Measurements from ENCODE around the gene OR10G7.

The OR10G7 gene, protein sequence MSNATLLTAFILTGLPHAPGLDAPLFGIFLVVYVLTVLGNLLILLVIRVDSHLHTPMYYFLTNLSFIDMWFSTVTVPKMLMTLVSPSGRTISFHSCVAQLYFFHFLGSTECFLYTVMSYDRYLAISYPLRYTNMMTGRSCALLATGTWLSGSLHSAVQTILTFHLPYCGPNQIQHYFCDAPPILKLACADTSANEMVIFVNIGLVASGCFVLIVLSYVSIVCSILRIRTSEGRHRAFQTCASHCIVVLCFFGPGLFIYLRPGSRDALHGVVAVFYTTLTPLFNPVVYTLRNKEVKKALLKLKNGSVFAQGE

DNA sequence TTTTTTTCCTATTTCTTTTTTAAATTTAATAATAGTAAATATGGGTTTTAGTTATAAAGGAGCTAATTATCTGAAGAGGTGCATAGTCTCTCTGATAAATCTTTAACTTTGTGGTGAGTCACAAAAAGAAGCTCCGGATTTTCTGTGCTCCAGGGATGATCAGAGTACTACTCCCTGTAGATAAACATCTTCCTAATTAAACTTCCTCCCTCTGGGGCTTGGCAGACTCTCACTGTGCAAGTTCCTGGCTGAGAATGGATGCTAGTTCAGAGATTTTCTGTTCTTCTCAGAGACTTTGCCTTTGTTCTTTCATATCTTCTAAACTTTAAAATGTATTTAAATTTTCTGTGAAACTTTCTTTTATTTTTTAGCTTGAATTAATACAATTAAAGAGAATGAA, at the start of gene OR10G7:
OR10G7 (minus strand) TSS at position 72 of the 400 bp plus-strand sequence. CDS start 2,324 bp downstream, outside the sequence.
- no peak for DNase-seq (ENCODE audit: low read depth)

GRCh38 chr11:124085997-124086846, 45.1 kb upstream of the OR10G7 start:
- DNase-seq (ENCODE audit: low read depth): no peak

DNA sequence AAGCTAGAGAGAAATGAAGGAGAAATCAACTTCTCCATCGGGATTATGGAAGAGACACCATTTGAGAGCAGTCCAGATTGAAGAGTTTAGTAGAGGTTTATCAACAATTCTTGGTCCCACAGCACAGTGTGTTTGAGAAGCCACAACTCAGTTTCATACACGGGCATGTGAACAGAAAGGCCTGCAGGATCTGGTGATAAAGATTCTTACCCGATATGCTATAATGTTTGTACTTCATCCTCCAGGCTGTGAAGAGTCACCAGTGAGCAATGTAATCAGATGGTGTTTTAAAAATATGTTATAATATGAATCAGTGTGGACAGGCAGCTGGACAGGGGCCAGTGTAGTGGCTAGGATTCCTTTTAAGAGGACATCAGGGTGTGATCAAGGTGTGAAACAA, 44.5 kb upstream of the OR10G7 start:
- DNase-seq (ENCODE audit: low read depth): no peak

GRCh38 chr11:124082371-124082770, 41.2 kb upstream of the OR10G7 start:
- DNase-seq (ENCODE audit: low read depth): no peak

- no peak for DNase-seq (ENCODE audit: low read depth)
Observed at GRCh38 chr11:124081483-124081882, 40.4 kb upstream of the OR10G7 start.

- DNase-seq (ENCODE audit: low read depth): no peak
Observed at GRCh38 chr11:124080327-124081001, 39.3 kb upstream of the OR10G7 start.

DNA sequence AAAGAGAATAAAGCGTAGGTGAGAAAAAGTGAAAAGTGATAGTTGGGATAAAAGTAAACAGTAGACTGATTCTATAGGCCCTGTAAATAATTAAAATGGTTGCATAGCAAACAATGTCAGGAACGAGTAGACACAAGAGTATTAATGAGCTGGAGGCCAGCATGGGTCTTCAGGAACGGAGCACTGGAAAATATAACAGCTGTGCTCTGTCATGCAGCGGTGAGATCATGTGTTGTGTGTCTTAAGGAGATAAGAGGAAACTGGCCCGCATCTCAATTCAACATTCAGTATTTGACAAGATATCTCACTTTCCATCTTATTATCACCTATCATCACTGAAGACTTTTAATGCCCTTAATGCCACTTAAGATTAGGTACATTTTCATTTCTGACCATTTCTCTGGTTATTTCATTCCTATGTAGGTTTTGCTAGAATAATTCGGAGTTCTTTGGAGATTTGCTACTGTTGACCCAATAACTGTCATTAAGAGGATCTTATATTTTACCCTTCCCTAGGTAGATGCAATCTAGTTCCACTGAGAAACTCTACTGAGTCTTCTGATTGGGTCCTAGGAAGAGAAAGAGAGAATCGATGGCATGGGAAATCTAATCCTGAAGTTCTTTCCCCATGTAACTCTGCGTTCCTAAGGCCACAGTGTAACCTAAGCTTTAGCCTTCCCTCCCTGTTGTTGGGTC, 38.7 kb upstream of the OR10G7 start:
- DNase-seq (ENCODE audit: low read depth): no peak

GRCh38 chr11:124078591-124078990, 37.5 kb upstream of the OR10G7 start:
- no peak for DNase-seq (ENCODE audit: low read depth)

- DNase-seq (ENCODE audit: low read depth): no peak
Observed at GRCh38 chr11:124077266-124077665, 36.1 kb upstream of the OR10G7 start.

DNA sequence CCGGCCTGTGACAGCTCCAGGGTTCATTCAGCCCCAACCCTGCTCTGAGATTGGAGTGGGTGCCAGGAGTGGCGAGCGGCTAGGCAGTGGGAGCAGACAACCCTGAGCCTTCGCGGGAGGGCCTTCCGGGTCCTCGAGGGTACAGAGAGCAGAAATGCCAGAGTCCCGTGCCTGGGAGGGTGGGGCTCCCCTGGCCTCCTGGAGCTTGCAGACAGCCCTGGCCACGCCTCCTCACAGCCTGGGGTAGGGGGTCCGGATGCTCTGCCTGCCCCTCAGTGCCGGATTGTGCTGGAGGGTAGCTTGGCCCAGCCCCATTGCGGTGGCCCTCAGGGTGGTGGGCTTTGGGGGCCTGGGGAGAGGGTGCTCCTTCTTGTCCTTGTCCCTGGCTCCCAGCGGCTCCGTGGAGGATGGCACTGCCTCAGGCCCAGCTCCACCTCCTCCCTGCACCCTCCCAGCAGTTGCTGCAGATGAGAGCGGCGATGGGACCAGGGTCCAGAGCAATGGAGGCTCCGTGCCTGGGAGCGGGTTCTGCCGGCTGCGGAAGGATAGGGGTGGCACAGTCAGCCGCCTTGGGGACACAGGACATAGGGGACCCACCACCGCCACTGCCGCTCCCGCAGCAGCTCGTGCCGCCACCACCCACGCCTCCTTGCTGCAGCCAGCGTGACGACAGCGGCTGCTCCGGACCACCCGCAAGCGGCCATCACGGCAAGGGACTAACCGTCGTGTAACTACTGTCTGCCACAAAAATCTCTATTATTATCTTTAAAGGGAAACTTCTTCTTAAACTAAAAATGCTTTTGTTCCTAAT, 34.9 kb upstream of the OR10G7 start:
- DNase-seq (ENCODE audit: low read depth): no peak

- no peak for DNase-seq (ENCODE audit: low read depth)
Observed at GRCh38 chr11:124075492-124075840, 34.3 kb upstream of the OR10G7 start.

GRCh38 chr11:124074554-124074953, 33.4 kb upstream of the OR10G7 start:
- no peak for DNase-seq (ENCODE audit: low read depth)

DNA sequence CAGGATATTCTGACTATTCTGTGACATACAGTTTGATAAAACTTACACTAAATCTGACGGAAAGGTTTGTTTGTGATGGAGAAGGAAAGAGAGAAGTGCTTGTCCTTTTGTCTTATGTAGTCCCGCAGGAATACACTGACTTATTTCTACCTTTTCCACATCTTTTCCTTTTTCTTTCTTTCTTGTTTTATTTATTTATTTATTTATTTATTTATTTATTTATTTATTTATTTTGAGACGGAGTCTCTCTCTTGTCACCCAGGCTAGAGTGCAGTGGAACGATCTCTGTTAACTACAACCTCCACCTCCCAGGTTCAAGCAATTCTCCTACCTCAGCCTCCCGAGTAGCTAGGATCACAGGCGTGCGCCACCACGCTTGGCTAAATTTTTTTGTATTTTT, 31.0 kb upstream of the OR10G7 start:
- DNase-seq (ENCODE audit: low read depth): no peak

DNA sequence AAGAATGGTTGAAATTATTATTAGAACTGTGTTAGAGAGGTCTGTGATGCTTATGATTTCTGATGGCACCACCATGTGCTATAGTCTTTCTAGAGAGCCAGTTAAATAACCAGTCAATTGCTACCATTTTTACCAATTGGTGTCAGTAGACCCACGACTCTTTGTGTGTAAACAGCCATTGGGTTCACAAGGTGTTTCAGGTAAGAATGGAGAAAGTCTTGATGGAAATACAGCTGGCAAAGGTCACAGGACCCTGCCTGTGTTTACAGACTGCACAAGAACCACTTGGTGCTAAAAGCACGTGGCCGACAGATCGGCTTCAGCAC, 30.5 kb upstream of the OR10G7 start:
- DNase-seq (ENCODE audit: low read depth): no peak

DNA sequence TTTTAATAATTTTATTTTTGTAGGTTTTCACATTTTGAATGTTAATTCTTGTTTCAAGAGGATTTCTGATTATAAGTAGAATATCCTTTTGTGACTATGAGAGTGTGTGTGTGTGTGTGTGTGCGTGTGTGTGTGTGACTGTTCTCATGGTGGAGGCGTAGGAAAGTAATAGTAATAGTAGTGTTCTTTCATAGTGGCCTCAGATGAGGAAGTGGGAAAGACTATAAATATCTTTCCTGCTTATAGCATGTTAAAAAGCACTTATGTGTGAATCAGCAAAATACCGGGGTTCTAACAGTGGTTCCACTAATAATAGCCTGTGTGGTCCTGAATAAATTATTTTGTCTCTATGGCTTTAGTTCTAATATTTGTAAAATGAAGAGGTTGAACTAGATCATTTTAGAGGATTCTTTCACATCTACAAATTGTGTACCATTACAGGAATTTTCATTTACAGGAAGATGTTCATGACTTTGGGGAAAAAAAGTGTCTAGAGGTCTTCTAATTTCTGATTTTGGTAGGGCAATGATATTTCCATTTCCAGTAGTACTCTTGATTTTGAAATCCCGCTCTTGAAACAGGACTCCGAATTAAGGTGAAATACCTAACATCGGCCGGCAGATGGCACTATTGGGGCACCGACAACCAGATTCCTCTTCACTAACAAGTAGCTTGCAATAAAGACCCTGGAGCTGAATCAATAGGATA, 29.9 kb upstream of the OR10G7 start:
- DNase-seq (ENCODE audit: low read depth): peak; percentile 17

GRCh38 chr11:124069429-124070401, 28.6 kb upstream of the OR10G7 start:
- DNase-seq (ENCODE audit: low read depth): no peak

DNA sequence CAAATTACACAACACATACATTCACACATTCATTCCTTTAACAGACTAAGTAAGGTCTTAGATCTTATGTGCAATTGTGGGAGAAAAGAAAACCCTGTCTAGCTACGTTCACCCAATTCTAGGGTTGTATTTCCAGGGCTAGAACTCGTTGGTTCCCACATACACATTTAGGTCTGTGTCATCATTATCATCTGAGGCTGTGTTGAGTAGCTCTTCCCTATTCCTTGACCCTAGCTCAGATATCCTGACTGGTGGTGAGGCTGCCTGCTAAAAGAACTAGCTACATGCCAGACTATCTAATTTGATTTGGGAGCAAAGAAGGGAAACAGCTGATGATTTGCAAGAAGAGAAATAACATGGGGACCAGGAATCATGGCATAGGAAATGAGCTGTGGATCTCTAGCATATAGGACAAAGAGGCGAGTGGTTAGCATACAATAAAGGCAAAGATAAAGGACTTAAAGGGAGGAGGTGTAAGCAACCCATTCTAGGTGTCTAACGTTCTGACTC, 27.5 kb upstream of the OR10G7 start:
- DNase-seq (ENCODE audit: low read depth): no peak

DNA sequence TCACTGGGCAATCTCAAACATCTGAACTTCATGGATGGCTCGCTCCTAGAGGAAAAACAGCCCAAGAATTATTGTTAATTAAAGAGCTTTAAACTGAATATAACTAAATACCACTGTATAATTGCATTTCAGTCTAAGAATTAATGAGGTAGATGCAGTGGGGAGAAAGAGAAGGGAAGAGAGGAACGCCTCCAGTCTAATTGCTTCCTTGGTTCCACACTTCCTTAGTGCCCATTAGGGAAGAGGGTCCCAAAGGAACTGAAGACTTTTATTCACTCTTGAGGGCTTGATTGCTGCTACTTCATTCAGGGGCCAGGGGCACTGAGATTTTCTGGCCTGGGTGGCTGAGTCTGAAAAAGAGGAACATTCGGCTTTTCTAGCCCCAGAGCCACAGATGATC, 11.8 kb upstream of the OR10G7 start:
- no peak for DNase-seq (ENCODE audit: low read depth)

GRCh38 chr11:124050748-124051147, 9.6 kb upstream of the OR10G7 start:
- DNase-seq (ENCODE audit: low read depth): no peak

GRCh38 chr11:124043420-124043819, 2.3 kb upstream of the OR10G7 start:
- DNase-seq (ENCODE audit: low read depth): no peak
